IMR-90 (cell line): ENCODE results near the gene PAN2. TPM values are rescaled to one million over a fixed set of nuclear protein-coding genes. Genes with fewer than 3 reads are reported as not detected.
A peak's percentile ranks its signal among the peaks of the same experiment; 100 is the strongest.

Experiments
- ATAC-seq: fragments of 200-7000 bp; cut with Tn5 transposase; 2 replicates; pipeline ENCODE4 v1.9.1; 2020; ENCODE audit warnings: low read depth, mild to moderate bottlenecking, moderate library complexity
- BruUV-seq: library from RNA; stranded (reverse); fragments of 400-500 nt; replicated peaks from 2 replicates; lab custom pipeline; 2021; lab: Mats Ljungman, UMichigan
- CTCF ChIA-PET: fragments of 300-600 bp; formaldehyde crosslinking; extraction: SDS; loops from one replicate; lab custom pipeline; 2021; ENCODE audit warnings: antibody characterized with exemption; lab: Yijun Ruan, JAX
- POLR2A ChIA-PET: fragments of 300-600 bp; sonication (Branson Sonifier 250); formaldehyde crosslinking; loops from one replicate; lab custom pipeline; 2022; ENCODE audit warnings: antibody characterized with exemption; ENCODE audit not compliant: unreplicated experiment; lab: Charles Lee
- DNase-seq: peaks from one replicate; pipeline ENCODE4 v3.0.0; 2013
- H2AFZ ChIP-seq: replicated peaks from 2 replicates; pipeline ENCODE3; 2013; ENCODE audit warnings: low read length, mild to moderate bottlenecking; ENCODE audit not compliant: poor library complexity
- H2AK5ac ChIP-seq: 2 replicates; pipeline ENCODE4 v1.6.1; 2013; ENCODE audit warnings: low read depth, low read length, inconsistent platforms
- H2AK9ac ChIP-seq: replicated peaks from 2 replicates; pipeline ENCODE3; 2013; ENCODE audit warnings: mild to moderate bottlenecking, low read depth, low read length, moderate library complexity; ENCODE audit not compliant: poor library complexity
- H2BK120ac ChIP-seq: 2 replicates; pipeline ENCODE4 v1.6.1; 2013; ENCODE audit warnings: low read depth, low read length, inconsistent platforms
- H2BK15ac ChIP-seq: 3 replicates; pipeline ENCODE4 v1.6.1; 2013; ENCODE audit warnings: low read depth, low read length, inconsistent platforms
- H2BK20ac ChIP-seq: 2 replicates; pipeline ENCODE4 v1.6.1; 2013; ENCODE audit warnings: low read depth, mild to moderate bottlenecking, inconsistent platforms, low read length, moderate library complexity
- H2BK5ac ChIP-seq: 2 replicates; pipeline ENCODE4 v1.6.1; 2013; ENCODE audit warnings: mild to moderate bottlenecking, low read depth, low read length, inconsistent platforms; ENCODE audit not compliant: poor library complexity, severe bottlenecking
- H3K14ac ChIP-seq: replicated peaks from 2 replicates; pipeline ENCODE4 v1.6.1; 2013; ENCODE audit warnings: low read depth, low read length, inconsistent platforms
- H3K18ac ChIP-seq: 2 replicates; pipeline ENCODE4 v1.6.1; 2013; ENCODE audit warnings: low read depth, low read length, control low read depth
- H3K23ac ChIP-seq: 2 replicates; pipeline ENCODE4 v1.6.1; 2013; ENCODE audit warnings: low read depth, low read length, inconsistent platforms
- H3K27ac ChIP-seq: 2 replicates; pipeline ENCODE4 v1.5.1; 2013; ENCODE audit warnings: mild to moderate bottlenecking, control low read depth, low read length; ENCODE audit not compliant: insufficient read depth
- H3K27me3 ChIP-seq: 2 replicates; pipeline ENCODE4 v1.6.1; 2013; ENCODE audit warnings: low read length; ENCODE audit not compliant: control insufficient read depth, insufficient read depth
- H3K36me3 ChIP-seq: 2 replicates; pipeline ENCODE4 v1.6.1; 2013; ENCODE audit warnings: low read length, mixed read lengths; ENCODE audit not compliant: control insufficient read depth, insufficient read depth
- H3K4ac ChIP-seq: 2 replicates; pipeline ENCODE4 v1.6.1; 2013; ENCODE audit warnings: low read depth, low read length, inconsistent platforms
- H3K4me1 ChIP-seq: 2 replicates; pipeline ENCODE4 v1.6.1; 2013; ENCODE audit warnings: low read length, mixed read lengths; ENCODE audit not compliant: control insufficient read depth, insufficient read depth
- H3K4me2 ChIP-seq: 2 replicates; pipeline ENCODE4 v1.6.1; 2013; ENCODE audit warnings: low read depth, mild to moderate bottlenecking, control low read depth, low read length, moderate library complexity
- H3K4me3 ChIP-seq: 2 replicates; pipeline ENCODE4 v1.5.1; 2013; ENCODE audit warnings: low read depth, mild to moderate bottlenecking, control low read depth, low read length, moderate library complexity; ENCODE audit not compliant: insufficient read depth
- H3K56ac ChIP-seq: 2 replicates; pipeline ENCODE4 v1.6.1; 2013; ENCODE audit warnings: low read length, inconsistent platforms; ENCODE audit not compliant: insufficient read depth; ENCODE audit errors: extremely low read depth
- H3K79me1 ChIP-seq, 2 experiments: 2 replicates each; pipeline ENCODE4 v1.6.1; 2013; ENCODE audit warnings: low read length in 2 of 2, inconsistent platforms in 1 of 2, low read depth in 1 of 2
- H3K9ac ChIP-seq: 2 replicates; pipeline ENCODE4 v1.6.1; 2013; ENCODE audit warnings: low read depth, low read length, control low read depth
- H3K9me1 ChIP-seq: 2 replicates; pipeline ENCODE4 v1.6.1; 2013; ENCODE audit warnings: low read length, inconsistent platforms; ENCODE audit not compliant: insufficient read depth
- H3K9me3 ChIP-seq: 2 replicates; pipeline ENCODE4 v1.6.1; 2013; ENCODE audit warnings: low read length; ENCODE audit not compliant: control insufficient read depth, insufficient read depth
- H4K20me1 ChIP-seq: 2 replicates; pipeline ENCODE4 v1.6.1; 2013; ENCODE audit warnings: low read length, inconsistent platforms; ENCODE audit not compliant: insufficient read depth
- H4K5ac ChIP-seq: 2 replicates; pipeline ENCODE4 v1.6.1; 2013; ENCODE audit warnings: mild to moderate bottlenecking, low read depth, low read length, control low read depth
- H4K8ac ChIP-seq, 2 experiments: 2 replicates each; pipeline ENCODE4 v1.6.1; 2013; ENCODE audit warnings: low read depth in 2 of 2, low read length in 2 of 2, control low read depth in 1 of 2, inconsistent platforms in 1 of 2
- H4K91ac ChIP-seq: 2 replicates; pipeline ENCODE4 v1.6.1; 2013; ENCODE audit warnings: low read depth, low read length, inconsistent platforms; ENCODE audit not compliant: insufficient read depth
- MAFK ChIP-seq: IDR thresholded peaks from 2 replicates; pipeline ENCODE4 v1.6.1; 2012; ENCODE audit warnings: low read depth, low read length, improper control_type of control experiment
- MAZ ChIP-seq: IDR thresholded peaks from 2 replicates; pipeline ENCODE4 v1.6.1; 2012; ENCODE audit warnings: low read depth, mild to moderate bottlenecking, low read length, improper control_type of control experiment, moderate library complexity, borderline replicate concordance
- NFE2L2 ChIP-seq: fragments of 150-350 bp; IDR thresholded peaks from 2 replicates; pipeline ENCODE4 v1.6.1; 2016; ENCODE audit warnings: low read depth, mild to moderate bottlenecking, low read length
- RAD21 ChIP-seq: IDR thresholded peaks from 2 replicates; pipeline ENCODE4 v1.6.1; 2012; ENCODE audit warnings: low read length, improper control_type of control experiment
- SMC3 ChIP-seq: fragments of 150-350 bp; IDR thresholded peaks from 2 replicates; pipeline ENCODE4 v1.6.1; 2016; ENCODE audit warnings: low read depth, mild to moderate bottlenecking, antibody characterized with exemption, low read length, moderate library complexity
- WGBS, 2 experiments: methylation state at CpG; one replicate each; pipeline versions ENCODE4 v1.1.5 to v1.1.7; 2013; ENCODE audit warnings: missing lambda C conversion rate in 2 of 2; ENCODE audit not compliant: insufficient read length in 1 of 2; ENCODE audit errors: extremely low coverage in 2 of 2; 5-methylcytosine and 5-hydroxymethylcytosine counted together
- dilution Hi-C: fragments of 300-500 bp; cut with HindIII; formaldehyde crosslinking; loops from one replicate; pipeline ENCODE4 v1.14.3; 2018; ENCODE audit warnings: low sequenced_read_pairs; ENCODE audit not compliant: unreplicated experiment
- in situ Hi-C: fragments of 300-500 bp; cut with MboI; formaldehyde crosslinking; loops from 3 replicates; pipeline ENCODE4 v1.14.3; 2019; ENCODE audit warnings: low sequenced_read_pairs, inconsistent platforms, mixed read lengths
- intact Hi-C: fragments of 100-400 bp; cut with micrococcal nuclease; formaldehyde crosslinking; loops from 2 replicates; pipeline ENCODE4 v1.10.0; 2022
- polyA plus RNA-seq, 3 experiments: library from polyadenylated mRNA; depleted of rRNA; stranded (reverse); fragments of >200 nt; gene quantifications; 2 replicates each; pipeline ENCODE4 v1.2.3, GENCODE V29; 2012; ENCODE audit warnings: low replicate concordance in 1 of 3
- total RNA-seq: library from RNA; depleted of rRNA; stranded (reverse); fragments of >200 nt; gene quantifications from 2 replicates; pipeline ENCODE4 v1.2.3, GENCODE V29; 2012
- TF ChIP-seq, protein P1 (sequence below): conservative IDR thresholded peaks from 2 replicates; pipeline ENCODE4 v1.5.1; 2012; ENCODE audit warnings: mild to moderate bottlenecking, low read depth, low read length, improper control_type of control experiment
- TF ChIP-seq, protein P2 (sequence below): fragments of 150-350 bp; IDR thresholded peaks from 2 replicates; pipeline ENCODE4 v1.6.1; 2017; ENCODE audit warnings: mild to moderate bottlenecking, antibody characterized with exemption, low read length, low read depth
- TF ChIP-seq, protein P3 (sequence below): fragments of 150-350 bp; IDR thresholded peaks from 2 replicates; pipeline ENCODE4 v1.6.1; 2016; ENCODE audit warnings: low read depth, mild to moderate bottlenecking, low read length, moderate library complexity, borderline replicate concordance

The PAN2 gene
- total and polyA plus RNA-seq, 2 of the 4 experiments (the other 2 are of a cell fraction): 9.7 to 20.2 TPM

DNA sequence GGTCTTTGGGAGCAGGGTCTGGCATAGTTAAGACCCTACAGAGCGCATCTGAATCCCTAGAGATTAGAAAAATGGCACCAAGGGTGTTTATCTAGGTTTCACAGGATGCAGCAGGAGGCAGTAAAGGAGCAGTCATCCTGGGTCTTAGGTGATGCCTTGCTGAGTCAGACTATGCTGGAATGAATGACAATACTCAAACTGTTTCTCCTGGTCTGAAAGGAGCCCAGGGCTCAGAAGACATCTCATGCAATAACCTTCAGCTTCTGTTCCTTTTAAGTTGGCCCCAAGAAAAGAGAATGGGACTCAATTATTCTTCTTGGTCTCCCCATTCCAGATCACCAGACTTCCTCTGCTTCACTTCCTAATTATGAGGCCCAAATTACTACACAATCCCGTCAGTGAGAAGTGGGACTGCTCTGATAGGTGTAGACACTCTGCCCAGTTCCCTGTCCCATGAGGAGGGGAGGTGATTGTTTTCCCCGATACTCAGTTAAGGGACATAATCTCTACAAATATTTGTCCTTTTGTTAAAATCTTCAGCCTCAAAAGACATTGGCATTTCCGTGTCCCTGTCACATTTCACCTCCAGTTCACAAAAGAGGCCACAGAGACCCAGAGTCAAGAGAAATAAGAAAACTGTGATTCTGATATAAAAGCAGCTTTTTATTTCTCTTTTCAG, 43.6 kb upstream of the PAN2 start:
- in situ Hi-C loops: no loop called here
- ATAC-seq: peak; percentile 57; the same call in 1 of the 2 replicates
- BruUV-seq: no TSS peak

More for the DNA sequence above, 43.6 kb upstream of the PAN2 start:
- no peak overlapping the region for H2BK20ac ChIP-seq
- peak overlapping the region; percentile 54 for H2AFZ ChIP-seq
- intact Hi-C loops (loop anchor here (5.0 kb wide), 1 partner anchor 85 kb away; no protein-coding TSS in a partner anchor), dilution Hi-C loops (no loop called here)
- H4K5ac ChIP-seq: no peak overlapping the region
- no peak overlapping the region for H3K9ac ChIP-seq
- H2BK5ac ChIP-seq: no peak overlapping the region
- no peak overlapping the region for H2BK15ac ChIP-seq
- no peak overlapping the region for H4K91ac ChIP-seq
- H3K14ac ChIP-seq: no peak overlapping the region
- H3K23ac ChIP-seq: no peak overlapping the region
- H3K27ac ChIP-seq: no peak overlapping the region
- H4K8ac ChIP-seq: no peak overlapping the region
- CTCF ChIA-PET: interaction anchor here (0.6 kb wide), 1 partner anchor 17 kb away, joined by 4 read pairs; the partner anchor contains the start of gene STAT2
- no peaks in the 10 kb centered on the region for H3K36me3 ChIP-seq
- H2BK120ac ChIP-seq: no peak overlapping the region
- H3K79me1 ChIP-seq: no peaks in the 10 kb centered on the region
- H3K18ac ChIP-seq: no peak overlapping the region
- H3K4me2 ChIP-seq: no peak overlapping the region
- WGBS, 2 experiments: 60% methylated on average over 1 of the region's 4 CpGs; no CpG with 5 or more reads in 1 of the 2 experiments
- H4K20me1 ChIP-seq: no peaks in the 10 kb centered on the region
- no peaks in the 10 kb centered on the region for H3K9me1 ChIP-seq
- H3K4ac ChIP-seq: no peak overlapping the region
- H3K4me1 ChIP-seq: no peaks in the 10 kb centered on the region
- no peak overlapping the region for H3K56ac ChIP-seq
- H2AK5ac ChIP-seq: no peak overlapping the region
- peaks cover 3% of the 10 kb centered on the region for H3K27me3 ChIP-seq
- TF ChIP-seq MAFK (peak; percentile 49), MAZ (no peak), SMC3 (peak; percentile 53), RAD21 (peak; percentile 57), NFE2L2 (no peak)
- TF ChIP-seq, protein P1, sequence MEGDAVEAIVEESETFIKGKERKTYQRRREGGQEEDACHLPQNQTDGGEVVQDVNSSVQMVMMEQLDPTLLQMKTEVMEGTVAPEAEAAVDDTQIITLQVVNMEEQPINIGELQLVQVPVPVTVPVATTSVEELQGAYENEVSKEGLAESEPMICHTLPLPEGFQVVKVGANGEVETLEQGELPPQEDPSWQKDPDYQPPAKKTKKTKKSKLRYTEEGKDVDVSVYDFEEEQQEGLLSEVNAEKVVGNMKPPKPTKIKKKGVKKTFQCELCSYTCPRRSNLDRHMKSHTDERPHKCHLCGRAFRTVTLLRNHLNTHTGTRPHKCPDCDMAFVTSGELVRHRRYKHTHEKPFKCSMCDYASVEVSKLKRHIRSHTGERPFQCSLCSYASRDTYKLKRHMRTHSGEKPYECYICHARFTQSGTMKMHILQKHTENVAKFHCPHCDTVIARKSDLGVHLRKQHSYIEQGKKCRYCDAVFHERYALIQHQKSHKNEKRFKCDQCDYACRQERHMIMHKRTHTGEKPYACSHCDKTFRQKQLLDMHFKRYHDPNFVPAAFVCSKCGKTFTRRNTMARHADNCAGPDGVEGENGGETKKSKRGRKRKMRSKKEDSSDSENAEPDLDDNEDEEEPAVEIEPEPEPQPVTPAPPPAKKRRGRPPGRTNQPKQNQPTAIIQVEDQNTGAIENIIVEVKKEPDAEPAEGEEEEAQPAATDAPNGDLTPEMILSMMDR: peak; percentile 52
- TF ChIP-seq, protein P2, sequence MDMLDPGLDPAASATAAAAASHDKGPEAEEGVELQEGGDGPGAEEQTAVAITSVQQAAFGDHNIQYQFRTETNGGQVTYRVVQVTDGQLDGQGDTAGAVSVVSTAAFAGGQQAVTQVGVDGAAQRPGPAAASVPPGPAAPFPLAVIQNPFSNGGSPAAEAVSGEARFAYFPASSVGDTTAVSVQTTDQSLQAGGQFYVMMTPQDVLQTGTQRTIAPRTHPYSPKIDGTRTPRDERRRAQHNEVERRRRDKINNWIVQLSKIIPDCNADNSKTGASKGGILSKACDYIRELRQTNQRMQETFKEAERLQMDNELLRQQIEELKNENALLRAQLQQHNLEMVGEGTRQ: no peak
- TF ChIP-seq, protein P3, sequence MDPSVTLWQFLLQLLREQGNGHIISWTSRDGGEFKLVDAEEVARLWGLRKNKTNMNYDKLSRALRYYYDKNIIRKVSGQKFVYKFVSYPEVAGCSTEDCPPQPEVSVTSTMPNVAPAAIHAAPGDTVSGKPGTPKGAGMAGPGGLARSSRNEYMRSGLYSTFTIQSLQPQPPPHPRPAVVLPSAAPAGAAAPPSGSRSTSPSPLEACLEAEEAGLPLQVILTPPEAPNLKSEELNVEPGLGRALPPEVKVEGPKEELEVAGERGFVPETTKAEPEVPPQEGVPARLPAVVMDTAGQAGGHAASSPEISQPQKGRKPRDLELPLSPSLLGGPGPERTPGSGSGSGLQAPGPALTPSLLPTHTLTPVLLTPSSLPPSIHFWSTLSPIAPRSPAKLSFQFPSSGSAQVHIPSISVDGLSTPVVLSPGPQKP: no peak
- H2AK9ac ChIP-seq: no peak overlapping the region
- H3K4me3 ChIP-seq: no peak overlapping the region
- peak; percentile 62 for DNase-seq
- H3K9me3 ChIP-seq: no peaks in the 10 kb centered on the region
- POLR2A ChIA-PET: no interaction called here
